GM19043 (cell line): ENCODE results near the gene ARHGAP9.
"Not testable (repeated sequence)": the region's sequence is repeated elsewhere in the genome, so short reads cannot be mapped to it uniquely, and the experiment has no call there.

ENCODE experiments used
- ATAC-seq: cut with Tn5 transposase; IDR thresholded peaks from one replicate; pipeline ENCODE4 v1.9.1; 2021; ENCODE audit warnings: low read depth; ENCODE audit not compliant: unreplicated experiment

Gene ARHGAP9

DNA sequence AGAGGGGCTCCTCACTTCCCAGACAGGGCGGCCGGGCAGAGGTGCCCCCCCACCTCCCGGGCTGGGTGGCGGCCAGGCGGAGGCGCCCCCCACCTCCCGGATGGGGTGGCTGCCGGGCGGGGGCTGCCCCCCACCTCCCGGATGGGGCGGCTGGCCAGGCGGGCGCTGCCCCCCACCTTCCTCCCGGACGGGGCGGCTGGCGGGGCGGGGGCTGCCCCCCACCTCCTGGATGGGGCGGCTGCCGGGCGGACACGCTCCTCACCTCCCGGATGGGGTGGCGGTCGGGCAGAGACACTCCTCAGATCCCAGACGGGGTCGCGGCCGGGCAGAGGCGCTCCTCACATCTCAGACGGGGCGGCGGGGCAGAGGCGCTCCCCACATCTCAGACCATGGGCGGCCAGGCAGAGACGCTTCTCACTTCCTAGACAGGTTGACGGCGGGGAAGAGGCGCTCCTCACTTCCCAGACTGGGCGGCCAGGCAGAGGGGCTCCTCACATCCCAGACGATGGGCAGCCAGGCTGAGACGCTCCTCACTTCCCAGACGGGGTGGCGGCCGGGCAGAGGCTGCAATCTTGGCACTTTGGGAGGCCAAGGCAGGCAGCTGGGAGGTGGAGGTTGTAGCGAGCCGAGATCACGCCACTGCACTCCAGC is 15.5 kb upstream of the ARHGAP9 start:
- not testable (repeated sequence) for ATAC-seq

DNA sequence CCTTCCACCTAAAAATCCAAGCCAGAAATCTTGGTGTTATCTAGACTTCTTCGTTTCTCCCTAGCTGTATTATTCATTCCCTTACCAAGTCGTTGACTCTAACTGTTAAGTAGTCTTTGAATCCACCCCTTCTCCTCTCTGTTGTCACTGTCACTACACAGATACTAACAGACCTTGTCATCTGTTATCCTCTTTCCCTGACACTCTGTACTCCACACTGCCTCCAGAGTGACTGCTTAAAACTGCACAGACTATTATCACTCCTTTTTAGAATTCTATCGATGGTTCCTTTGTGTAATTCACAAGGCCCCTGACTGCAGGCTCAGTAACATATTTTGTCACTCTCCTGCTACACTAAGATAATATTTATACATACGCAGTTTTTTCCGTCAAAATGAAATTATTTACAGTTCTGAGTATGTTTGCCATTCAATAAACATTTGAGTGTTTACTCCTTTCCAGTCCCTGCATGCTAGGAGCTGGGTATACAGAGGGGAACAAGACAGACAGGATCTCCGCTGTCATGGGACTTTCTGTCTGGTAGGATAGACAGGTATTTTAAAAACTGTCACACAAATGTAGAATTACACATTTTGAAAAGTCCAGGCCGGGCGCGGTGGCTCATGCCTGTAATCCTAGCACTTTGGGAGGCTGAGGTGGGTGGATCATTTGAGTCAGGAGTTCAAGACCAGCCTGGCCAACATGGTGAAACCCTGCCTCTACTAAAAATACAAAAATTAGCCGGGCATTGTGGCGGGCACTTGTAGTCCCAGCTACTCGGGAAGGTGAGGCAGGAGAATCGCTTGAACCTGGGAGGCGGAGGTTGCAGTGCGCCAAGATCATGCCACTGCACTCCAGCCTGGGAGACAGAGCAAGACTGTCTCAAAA is 12.0 kb upstream of the ARHGAP9 start:
- ATAC-seq: no peak

DNA sequence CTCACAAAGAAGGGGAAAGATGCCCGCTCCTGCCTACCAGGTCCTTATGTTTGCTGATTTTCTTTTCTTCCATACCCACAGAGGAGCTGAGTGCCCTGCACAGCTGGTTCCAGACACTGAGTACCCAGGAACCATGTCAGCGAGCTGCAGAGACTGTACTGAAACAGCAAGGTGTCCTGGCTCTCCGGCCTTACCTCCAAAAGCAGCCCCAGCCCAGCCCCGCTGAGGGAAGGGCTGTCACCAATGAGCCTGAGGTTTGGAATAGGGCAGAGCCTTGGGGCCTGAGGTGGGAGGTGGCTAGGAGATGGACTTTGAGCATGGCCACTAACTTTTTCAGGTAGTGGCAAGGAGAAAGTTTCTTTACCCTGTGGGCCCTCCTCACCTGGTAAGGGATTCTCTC is 10.5 kb upstream of the ARHGAP9 start:
- ATAC-seq: no peak

DNA sequence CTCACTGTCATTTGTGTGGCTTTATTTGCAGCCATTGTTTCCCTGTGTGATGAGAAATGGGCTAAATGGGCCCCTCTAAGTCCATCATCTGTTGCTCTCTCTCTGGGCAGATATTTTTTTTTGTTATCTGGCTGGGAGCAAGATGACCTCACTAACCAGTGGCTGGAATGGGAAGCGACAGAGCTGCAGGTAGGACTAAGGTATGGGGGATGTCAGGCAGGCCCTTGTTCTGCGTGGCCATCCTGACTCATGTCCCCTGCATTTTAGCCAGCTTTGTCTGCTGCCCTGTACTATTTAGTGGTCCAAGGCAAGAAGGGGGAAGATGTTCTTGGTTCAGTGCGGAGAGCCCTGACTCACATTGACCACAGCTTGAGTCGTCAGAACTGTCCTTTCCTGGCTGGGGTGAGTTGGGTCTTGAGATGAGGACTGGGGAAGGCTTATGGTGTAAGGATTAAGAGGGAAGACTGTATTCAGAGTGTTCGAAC is 9.5 kb upstream of the ARHGAP9 start:
- no peak for ATAC-seq

DNA sequence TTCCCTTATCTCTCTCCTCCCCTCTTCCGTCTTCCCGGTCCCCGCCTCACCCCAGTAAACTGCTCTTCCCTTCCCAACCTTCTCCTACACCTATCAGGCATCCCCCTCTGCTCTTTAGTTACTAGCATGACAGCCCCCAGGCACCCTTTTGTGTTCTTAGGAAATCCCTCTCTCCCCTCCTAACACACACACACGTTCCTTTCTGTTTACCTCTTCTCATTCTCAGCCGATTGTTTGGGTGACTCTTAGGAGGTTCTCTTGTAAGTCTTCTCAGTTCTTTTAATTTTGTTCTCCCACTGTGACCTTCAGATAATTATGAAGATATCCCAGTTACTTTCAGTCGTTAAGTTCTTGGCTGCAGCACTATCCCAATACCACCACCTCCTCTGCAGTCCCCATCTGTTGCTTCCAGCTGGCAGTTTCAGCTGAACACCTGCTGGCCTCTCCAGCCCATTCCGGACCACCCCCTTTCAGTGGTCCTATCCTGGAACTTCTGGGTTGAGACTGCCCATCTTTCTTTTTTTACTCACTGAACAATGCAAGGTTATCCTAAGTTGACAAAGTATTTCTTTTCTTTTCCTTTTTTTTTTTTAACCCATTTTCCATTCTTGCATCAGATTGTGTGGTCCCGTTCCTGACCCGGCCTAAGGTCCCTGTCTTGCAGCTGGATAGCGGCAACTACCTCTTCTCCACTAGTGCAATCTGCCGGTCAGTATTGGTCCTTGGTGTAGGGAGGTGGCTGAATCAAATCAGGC is 8.9 kb upstream of the ARHGAP9 start:
- no peak for ATAC-seq

DNA sequence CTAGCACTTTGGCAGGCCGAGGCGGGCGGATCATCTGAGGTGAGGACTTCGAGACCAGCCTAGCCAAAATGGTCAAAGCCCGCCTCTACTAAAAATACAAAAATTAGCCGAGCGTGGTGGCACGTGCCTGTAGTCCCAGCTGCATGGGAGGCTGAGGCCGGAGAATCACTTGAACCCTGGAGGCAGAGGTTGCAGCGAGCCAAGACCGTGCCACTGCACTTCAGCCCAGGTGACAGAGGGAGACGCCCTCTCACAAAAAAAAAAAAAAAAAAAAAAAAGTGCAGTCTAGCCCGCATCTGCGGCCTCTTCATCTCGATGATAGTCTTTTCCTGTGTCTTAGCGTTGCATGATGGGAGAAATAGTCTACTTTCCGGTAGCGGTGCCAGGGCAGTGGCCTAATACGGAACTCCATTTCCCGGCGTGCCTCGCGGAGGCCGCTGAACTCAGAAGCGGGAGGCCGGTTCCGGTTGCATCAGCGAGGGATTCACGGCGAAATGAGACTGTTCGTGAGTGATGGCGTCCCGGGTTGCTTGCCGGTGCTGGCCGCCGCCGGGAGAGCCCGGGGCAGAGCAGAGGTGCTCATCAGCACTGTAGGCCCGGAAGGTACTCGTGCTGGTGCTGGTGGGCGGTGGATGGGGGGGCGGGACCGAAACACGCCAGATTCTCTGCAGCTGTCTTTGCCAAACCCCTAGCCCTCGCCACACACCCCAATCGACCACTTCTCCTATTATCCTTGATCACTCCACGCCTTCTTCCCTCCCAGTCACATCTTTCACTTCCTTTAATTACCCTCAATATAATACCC is 8.1 kb upstream of the ARHGAP9 start, which contains the start of gene MARS1:
TSS of gene MARS1 (plus strand) at position 472 of the 805 bp plus-strand sequence. CDS start at position 495, 23 bp downstream.
- peak; percentile 99 for ATAC-seq

DNA sequence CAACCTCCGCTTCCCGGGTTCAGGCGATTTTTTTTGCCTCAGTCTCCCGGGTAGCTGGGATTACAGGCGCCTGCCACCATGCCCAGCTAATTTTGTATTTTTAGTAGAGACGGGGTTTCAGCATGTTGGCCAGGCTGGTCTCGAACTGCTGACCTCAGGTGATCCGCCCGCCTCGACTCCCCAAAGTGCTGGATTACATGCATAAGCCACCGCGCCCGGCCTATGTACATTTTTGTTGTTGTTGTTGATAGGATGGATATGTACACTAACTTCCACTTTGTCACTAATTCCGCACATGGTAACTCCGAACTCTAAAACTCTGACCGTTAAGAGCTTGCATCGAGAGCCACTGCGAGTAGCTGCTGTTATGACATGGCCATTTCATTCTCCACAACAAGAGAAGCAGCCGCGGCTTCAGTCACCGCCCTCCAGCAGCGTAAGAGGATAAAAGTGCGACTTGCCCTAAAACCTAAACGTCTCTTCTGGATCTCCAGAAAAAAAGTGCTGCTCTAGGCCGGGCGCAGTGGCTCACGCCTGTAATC is 7.5 kb upstream of the ARHGAP9 start:
- ATAC-seq: no peak

DNA sequence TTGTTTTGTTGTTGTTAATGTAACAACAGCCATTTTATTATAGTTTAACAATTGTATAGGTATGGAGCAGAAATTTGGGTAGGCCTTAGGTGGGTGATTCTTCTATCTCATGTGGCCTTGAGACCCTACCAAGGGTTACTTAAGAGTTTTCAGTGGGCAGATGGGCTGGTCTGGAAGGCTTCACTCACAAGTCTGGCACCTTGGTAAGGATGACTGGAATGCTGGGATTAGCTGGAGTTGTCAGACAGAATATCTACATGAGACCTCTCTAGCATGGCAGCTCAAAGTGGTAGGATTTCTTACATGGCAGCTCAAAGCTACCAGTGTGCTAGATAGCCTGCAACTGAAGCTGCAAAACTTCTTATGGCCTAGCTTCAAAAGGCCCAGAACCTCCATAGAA is 6.0 kb upstream of the ARHGAP9 start:
- no peak for ATAC-seq

DNA sequence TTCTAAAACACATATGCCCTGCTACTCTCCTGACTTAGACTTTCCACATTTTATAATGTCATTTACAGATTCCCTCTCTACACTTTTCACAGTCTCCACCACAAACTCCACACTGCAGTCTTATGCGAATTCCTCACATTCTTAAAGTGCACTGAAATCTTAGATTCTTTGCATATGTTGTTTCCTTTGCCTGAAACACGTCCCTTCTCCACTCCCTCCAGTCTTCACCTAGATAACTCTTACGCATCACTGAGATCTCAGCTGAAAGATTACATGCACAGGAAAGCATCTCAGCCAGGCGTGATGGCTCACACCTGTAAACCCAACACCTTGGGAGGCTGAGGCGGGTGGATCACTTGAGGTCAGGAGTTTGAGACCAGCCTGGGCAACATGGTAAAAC is 3.8 kb upstream of the ARHGAP9 start:
- ATAC-seq: no peak

DNA sequence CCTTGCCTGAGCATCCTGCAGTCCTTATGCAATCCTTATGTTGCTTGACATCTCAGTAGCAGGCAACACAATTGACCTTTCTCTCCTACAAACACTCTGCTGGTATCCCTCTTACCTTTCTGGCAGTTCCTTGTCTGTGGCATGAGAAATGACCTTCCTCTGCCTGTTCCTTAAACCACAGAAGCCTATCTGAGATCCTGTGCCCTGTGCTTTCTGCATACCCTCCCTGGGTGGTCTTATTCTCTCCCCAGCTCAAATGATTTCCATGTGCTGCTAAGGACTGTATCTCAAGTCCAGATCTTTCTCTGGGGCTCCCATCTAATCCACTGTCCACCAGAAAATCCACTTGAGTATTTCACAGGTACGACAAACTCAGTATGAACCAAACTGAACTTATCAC is 2.0 kb upstream of the ARHGAP9 start:
- ATAC-seq: no peak

DNA sequence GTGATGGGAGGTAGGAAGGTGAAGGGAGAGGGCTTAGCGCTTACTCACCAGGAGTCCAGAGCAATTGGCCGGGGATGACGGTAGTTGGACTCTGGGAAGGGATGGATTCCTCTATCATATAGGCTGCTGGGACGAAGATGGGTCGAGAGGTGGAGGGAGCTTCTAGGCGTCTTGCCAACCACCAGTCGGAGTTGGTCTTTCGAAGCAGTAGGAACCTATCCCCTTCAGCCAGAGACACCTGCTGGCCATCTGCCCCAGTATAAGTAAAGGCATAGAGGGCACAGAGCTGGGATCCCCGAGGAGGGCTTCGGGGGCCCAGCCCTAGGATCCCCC is 657 bp downstream of the ARHGAP9 start:
- ATAC-seq: no peak

DNA sequence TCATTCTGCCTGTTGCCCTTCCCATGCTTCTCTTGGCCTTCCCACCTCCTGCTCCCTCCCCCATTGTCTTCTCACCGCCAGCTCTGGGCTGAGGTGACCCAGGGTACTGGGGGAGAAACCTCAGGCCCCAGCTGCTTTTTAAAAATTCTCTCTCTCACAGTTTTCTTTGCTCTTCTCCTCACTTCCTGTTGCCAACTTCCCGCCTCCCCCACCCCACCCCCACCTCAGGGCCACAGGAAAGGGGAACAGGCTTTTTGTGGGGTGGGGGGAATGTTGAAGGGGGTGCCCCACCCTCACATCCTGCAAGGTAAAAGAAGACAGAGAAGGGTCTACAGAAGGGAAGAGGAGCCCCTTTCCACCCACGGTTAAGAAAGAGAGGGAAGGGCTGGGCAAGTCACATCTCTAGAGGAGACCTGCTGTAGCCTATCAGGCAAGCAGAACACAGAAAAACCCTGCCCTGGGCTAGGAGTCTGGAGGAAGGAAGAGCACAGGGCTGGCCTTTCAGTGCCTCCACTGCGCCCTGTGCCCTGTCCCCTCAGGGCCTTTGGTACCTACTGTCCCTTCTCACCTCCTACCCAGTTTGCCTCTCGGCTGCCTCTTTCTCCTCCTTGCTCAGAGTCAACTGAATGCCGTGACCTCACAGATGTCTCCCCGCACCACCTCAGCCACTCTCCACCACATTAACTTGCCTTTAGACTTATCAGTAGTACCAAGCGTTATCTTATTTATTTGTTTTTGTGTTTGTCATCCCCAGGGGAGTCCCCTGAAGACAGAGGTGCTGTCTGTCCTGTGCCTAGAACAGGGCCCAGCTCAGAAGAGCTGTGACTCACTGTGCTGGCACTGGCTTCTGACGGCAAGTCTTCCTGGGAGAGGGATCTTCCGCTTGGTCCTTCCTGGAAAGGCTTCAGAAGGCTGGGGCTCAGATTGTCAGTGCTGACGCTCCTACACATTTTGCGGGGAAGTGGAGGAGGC is 1.7 kb downstream of the ARHGAP9 start:
- no peak for ATAC-seq

DNA sequence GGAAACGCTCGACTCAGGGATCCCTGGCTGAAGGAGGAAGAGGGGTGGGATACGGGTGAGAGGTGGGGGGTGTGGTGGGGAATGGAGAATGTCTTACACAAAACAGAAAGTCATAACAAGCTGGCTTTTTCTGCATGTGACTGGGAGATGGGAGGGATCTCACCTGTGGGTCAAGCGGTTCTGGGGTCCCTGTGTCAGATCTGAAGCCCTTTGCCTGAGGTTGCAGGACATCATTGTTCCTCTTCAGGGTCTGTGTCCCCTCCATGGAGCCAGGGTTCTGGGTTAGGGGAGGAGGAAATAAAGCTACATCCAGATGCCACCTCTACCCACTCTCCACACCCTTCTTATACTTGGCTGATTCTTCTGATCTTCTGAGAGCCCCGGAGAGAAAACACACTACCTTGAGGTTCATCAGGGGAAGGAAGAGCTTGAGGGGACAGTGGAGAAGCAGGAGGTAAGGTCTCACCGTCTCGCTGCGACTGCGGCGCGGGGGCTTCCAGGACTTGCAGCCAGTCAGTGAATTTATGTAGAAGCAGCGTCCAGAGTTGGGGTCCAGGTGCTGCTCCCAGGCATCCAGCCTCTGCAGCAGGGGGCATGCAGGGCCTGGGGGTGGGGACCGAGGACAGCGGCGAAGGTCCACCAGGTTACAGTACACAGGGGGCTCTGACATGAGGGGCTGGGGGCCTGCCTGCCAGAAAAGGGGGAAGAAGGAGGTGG is 2.5 kb downstream of the ARHGAP9 start:
- ATAC-seq: no peak

DNA sequence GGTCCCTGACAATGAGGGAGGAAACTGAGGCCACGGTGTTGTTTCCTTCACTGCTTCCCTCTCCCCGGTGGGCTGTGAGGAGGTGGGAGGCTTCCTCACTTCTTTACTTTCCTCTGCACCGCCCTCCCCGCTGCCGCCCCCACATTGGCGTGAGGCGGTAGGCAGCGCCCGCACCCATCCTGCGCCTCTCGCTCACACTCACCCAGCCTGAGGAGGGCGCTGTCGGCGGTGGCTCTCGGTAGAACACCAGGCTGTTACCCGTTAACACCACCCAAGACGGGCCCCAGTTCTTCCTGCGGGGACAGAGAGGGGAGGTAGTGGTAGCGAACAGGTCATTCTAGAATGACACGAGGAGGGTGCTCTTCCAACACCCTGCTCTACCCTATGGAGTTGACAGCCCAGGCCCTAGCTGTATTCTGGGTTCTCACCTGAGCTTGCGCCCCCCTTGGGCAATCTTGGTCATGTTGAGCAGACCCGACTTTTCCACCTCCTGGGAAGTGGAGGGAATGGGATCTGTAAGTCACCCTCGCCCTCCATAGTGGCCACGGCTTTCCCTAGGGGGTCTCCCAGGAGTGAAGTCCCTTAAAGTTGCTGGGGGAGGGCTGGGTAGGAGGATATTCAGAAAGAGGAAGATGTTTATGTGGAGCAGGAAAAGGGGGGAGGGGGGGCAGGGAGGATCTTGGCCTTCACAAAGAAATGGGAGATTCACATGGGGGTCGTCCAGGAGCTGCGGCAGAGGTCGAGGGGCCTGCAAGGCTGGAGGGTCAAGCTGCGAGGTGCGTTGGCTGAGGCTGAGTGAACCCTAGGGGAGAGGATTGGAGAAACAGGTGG is 3.3 kb downstream of the ARHGAP9 start:
- no peak for ATAC-seq

DNA sequence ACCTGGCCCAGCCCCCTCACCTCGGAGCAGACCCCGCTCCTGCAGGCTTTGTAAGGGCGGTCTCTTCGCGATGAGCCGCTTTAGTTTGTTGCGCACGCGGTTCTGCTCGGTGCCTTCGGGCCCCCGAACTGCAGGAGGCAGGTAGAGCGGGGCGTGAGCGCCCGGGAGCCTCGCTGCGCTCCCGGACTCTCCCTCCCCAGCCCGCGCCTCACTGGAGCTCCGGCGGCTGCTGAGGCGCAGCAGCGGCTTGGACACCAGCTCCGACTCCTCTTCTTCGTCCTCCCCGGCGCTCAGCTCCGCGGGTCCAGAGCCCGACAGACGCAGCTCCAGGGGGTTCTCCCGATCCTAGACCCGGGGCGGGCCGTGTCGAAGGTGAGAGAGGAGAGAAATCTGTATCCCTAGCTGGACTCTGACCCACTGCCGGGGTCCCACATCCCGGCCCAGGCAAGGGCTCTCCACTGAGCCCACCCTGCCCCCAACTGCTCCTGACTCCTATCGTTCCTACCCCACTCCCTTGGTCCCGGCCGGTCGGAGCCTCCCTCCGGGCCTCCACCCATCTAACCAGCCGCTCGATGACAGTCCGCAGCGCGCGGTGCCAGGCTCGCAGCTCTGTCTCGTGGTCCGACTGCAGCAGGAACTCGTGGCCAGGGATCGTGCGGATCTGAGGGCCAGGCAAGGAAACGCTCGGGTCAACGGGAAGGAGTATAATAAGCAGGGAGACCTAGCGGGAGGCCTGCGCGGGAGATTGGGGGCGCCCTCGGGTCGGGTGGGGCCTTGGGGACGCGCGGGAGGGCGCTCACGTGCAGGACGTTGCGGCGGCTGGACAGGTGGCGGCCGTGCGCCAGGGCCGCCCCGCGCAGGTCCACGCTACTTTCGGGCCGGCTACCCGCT is 4.2 kb downstream of the ARHGAP9 start:
- no peak for ATAC-seq

DNA sequence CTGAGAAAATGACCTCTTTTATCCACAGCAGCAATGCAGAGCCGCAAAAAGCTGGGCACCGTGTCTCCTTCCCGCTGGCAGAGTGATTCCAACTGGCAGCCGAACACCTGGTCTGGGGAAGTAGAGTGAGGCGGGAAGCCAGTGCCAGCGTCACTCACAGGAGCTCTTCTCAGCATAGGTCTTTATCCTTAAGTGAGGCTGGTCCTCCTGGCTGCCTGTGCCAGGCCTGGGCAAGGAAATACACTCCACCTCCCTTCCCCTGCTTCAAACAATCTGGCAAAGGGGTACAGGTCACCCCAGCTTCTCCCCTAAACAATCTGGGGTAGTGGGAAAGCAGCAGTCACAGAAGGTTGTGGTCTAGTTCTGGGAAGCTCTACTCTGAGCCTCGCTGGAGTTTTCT is 4.8 kb downstream of the ARHGAP9 start:
- no peak for ATAC-seq

DNA sequence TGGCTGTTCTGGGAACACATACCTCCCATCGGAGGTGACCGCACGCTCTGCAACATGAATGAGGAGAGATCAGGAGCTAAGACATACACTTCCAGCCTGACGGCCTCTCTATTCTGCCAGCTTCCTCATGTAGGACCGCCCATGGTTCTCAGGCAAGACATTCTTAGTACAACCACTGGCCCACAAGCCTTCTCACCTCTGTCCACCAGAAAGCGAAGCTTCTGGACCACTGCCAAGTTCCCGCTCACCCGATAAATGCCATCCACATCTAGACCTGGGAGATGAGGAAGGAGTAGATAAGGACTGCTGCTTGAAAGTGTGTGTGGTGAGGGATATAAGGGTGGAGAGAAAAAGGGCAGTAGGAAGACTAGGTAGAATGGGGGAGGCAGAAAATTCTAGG is 5.2 kb downstream of the ARHGAP9 start:
- ATAC-seq: no peak
